ENCODE results near the gene APRT. TPM values are rescaled to one million over a fixed set of nuclear protein-coding genes. Genes with fewer than 3 reads are reported as not detected.

The APRT gene
- total RNA-seq, 1 donor from 2014 or later: 34.2 TPM

DNA sequence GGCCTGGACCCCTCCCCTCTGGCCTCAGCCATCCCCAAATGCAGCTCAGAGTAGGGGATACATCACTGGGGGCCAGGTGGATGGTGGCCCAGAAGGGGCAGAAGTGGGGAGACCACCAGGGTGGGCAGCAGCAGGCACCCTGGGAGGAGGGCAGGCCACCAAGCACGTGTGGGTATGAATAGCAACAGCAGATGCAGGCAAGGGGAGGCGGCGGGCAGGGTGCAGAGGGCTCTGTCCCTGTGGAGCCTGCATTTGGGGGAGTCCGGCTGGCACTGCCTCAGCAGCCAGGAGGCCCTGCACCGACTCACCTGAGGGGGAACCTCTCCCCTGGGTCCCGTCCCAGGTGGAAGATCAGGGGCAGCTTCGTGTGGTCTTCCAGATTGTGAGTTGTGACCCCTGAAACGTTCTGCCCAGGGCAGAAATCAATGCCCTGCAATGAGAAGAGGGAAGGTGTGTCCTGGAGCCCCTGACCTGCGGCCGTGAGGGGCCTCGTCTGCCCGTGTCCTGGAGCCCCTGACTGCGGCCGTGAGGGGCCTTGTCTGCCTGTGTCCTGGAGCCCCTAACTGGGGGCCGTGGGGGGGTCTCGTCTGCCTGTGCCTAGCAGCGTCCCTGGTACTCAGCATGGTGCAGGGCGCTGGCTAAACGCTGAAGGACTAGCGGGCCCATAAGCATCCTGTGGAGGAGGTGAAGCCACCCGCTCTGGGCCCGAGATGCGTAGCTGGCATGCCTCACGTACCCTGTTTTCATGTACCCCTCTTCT, 10.7 kb upstream of the APRT start:
- no peak for DNase-seq (ENCODE audit: low spot score)

DNA sequence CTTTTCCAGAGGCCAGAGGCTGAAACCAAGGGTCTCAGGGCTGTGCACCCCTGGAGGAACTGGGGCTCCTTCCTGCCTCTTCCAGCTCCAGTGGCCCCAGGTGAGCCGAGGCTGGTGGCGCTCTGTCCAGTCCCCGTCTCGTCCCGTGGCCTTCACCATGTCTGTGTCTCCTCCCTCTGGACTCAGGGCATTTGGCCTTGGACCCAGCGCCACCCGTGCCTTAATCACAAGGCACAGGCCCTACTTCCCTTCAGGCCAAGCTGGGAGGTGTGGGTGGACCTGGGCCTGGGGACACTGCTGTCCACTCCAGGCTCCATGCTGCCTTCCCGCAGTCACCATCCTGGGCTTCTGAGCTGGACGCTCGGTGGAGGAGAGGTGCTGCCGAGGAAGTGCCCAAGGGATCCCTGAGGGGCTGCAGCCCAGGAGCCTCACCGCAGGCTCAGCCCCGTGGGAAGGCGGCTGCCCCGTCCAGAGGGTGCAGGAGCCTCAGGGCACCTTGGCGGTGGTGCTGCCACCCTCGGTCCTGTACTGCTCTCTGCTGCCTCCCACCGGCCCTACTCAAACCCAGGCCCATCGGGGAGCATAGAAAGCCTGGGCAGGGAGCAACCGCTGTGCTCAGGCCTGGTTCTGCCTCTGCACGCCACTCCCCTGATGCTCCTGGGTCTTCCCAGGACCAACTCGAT, 9.6 kb upstream of the APRT start:
- DNase-seq (ENCODE audit: low spot score): no peak

DNA sequence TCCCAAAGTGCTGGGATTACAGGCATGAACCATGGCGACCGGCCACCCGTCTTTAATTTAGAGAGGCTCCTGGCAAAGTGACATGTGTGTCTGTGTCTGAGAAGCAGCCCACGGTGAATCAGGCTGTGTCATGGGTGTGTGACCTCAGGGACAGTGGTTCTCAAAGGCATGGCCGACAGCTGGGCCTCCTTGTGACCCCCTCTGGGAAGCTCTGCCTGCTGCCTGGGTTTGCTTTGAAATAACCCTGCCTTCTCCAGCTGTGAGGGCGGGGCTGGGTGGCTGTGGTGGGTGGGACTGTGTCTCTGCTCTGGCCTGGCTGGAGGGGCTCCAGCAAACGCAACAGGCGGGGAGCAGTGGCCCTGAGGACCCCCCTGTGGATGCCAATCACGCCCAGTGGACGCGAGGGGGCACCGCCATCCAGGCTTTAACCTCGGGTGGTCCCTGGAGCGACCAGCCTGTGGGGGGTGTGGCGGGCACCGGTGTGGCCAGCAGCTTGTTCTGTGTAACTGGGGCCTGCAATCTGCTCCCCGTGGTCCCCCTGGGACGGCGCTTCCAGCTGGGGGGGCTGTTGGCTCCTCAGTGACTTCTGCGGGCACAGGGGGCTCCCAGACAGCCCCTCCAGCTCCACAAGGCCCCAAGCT, 8.8 kb upstream of the APRT start:
- no peak for DNase-seq (ENCODE audit: low spot score)

DNA sequence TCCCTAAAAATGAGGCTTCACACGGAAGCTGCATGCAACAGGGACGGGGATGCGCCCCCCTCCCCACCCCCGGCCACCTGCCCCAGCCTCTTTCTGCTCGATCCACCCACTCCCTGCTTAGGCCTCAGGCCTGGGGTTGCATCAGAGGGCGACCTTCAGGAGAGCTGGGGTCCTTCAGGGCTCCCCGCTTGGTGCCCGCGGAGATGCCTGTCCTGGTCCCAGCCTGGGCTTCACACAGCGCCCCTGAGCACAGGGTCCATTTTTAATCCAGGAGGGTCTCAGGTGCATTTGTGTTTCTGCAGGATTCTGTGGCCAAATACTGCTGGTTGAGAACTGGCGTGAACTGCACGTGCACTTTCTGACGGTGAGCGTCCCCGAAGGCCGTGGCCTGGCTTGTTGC, 7.4 kb upstream of the APRT start:
- DNase-seq (ENCODE audit: low spot score): no peak

DNA sequence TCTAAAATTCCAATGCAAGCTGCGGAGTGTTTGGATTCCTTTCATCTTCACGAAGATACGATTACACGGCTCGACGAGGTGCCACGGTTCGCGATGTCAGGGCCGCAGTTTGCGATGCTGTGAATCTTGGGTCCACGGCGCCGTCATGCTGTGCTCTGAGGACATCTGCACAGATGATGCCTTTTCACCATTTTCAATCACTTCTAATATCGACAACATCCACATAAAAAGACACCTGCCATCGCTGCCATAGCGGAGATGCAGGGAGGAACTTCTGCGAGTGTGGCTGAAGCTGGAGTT, 6.8 kb upstream of the APRT start:
- no peak for DNase-seq (ENCODE audit: low spot score)

DNA sequence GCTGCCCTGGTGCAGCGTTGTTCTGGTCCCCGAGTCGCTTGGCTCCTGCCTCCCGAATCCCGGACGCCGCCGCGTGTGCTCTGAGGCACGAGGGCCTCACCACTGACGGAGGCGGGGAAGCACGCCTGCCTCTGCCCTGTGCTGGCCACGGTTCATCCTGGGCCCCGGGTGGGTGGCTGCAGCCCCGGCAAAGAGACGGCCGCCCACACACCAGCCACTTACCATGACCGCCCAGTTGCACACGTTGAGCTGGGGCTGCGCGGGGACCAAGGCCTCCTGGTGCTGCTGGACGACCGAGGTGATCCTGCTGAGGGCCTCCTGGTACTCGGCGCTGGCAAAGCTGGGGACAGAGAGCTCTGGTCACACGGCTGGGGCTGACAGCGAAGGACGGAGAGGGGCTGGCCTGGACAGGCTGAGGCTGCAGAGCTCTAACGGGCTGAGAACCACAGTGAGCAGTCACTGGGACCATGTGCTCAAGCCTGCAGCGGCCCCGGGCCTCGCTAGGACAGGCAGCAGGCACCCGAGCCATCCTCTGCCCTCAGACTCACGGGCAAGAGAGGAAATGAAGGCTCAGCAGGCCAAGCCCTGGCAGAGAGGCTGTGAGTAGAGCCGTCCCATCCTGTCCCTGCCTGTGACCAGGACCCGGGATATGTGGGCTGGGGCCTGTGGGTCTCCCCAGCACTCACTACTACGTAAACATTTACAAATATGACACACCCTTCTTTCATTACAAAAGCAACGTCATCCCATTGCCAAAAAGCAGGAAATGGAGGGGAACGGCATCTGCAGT, 6.3 kb upstream of the APRT start:
- no peak for DNase-seq (ENCODE audit: low spot score)

DNA sequence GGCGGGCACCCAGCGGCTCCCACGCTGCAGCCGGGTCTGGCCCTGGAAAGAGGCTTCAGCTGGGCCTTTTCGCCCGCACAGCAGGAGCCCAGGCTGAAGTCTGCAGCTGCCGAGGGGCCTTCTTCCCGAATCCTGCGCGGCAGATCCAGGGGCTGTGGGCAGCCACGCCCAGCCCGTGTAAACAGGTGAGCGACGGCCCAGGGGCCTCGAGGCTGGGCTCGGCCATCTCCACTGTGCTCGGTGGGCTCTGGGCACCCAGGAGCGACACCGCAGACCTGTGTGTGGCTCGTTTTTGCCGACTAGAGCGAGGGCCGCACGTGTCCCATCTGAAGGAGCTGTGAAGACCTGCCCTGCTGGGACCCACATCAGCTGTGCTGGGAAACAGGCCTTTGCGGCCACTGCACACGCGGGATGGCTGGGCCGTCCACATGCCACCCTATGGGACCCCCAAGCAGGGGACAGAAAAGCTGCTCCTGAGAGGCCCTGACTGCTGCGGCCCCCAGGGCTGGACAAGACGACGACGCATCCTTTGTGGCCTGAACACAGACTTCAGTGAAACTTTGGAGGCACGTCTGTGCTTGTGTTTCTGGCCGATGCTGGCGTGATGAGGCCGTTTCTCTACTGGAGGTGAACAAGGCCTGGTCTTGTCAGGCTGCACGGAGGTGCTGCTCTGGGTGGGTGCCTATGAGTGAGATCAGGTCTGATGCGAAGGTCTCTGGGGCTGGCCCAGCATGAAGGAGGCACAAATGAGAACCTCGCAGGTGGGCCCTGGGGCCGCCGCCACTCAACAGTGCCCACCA, 5.2 kb upstream of the APRT start:
- DNase-seq (ENCODE audit: low spot score): no peak

DNA sequence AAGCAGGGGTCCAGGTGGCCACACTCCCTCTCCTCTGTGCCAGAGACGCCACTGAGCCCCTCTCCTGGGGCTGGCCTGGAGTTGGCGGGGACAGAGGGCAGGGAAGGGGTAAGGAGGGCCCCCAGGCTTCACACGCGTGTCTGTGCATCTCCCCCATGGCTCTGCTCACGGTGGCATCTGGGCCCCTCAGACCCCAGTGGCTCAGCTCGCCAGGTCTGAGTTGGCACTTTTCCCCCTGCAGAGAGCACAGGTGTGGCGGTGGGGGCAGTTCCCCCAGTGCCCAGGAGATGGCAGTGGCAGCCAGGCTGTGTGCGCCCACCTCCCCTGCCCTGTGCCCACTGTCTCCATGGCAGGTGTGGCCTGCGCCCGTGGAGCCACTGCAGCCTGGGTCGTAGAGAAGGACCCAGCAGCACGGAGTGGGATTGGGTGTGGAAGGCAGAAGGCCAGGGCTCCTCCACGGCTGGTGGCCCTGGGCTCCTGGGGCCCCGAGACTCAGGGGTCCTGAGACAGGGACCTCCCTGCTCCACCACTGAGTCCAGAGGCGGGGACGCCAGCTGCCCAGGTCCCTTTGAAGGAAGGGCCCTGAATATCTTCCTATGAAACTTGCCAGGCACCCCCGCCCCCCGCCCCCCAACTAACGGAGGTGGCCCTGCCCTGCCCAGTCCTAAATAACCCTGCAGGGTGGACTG, 4.3 kb upstream of the APRT start:
- DNase-seq (ENCODE audit: low spot score): no peak

DNA sequence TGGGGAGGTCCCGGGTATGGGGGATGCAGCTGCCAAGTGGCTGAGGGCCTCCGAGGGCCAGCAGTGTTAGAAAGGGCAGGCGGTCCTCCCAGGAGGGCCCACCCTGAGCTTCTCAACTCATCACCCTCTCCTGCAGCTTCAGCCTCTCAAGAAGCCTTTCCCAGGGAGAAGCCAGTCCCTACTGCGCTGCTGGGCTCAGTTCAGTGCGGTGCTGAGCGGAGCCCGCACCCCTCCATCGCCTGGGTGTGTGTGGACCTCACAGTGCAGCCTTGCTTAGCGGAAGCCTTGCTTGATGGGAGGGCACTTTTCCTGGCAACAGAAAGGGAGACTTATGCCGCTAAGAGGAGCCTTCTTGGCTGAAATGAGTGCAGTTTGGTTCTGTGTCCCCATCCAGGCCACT, 3.5 kb upstream of the APRT start:
- DNase-seq (ENCODE audit: low spot score): no peak

DNA sequence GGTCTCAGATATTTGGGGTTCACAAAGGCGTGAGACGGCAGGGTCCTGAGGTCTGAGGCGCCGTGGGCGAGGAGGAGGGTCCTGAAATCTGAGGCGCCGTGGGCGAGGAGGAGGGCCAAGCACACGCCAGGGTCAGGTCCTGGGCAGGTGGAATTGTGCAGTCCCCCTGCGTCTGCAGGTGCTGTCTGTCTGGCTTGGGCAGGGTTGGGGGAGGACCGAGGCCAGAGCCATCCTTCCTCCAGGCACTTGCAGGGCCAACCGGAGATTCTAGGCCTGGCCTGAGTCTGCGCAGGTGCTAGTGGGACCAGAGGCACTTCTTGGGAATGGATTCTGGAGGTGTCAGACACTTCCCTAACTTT, 2.4 kb upstream of the APRT start:
- no peak for DNase-seq (ENCODE audit: low spot score)

DNA sequence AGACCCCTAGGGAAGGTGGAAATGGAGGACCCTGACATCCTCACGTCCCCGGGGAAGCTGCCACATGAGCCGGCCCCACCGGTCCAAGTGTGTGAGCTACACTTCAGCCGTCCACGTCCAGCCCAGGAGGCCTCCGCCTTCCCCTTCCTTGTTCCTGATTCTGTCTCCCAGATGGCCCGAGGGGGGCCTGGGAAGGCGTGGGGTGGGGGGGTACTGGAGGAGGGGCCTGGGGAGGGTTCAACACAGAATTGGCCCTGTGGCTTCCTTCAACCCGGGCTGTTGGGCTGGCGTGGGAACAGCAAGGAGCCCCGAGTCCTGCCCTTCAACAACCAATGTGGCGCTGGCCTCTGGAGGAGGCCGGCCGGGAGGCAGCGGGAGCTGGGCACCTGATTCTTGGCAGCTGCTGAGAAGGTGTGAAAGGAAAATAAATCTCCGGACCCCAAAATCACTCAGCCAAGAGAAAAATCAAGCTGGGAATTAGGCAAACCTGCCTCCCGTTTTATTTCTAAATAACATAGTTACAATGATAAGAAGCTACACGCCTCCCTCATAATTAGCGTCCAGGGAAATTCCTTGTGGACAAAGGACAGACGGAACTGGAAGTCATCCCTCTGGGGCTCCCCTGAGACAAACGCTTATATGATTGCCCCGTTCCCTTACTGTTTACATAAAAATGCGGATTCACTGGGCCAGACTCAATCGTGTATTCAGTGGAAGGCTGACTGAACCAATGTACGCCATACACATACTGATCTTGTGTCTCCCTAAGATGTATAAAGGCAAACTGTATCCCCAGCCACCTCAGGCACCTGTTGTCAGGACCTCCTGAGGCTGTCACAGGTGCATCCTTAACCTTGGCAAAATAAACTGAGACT, 1.8 kb upstream of the APRT start:
- DNase-seq (ENCODE audit: low spot score): no peak

DNA sequence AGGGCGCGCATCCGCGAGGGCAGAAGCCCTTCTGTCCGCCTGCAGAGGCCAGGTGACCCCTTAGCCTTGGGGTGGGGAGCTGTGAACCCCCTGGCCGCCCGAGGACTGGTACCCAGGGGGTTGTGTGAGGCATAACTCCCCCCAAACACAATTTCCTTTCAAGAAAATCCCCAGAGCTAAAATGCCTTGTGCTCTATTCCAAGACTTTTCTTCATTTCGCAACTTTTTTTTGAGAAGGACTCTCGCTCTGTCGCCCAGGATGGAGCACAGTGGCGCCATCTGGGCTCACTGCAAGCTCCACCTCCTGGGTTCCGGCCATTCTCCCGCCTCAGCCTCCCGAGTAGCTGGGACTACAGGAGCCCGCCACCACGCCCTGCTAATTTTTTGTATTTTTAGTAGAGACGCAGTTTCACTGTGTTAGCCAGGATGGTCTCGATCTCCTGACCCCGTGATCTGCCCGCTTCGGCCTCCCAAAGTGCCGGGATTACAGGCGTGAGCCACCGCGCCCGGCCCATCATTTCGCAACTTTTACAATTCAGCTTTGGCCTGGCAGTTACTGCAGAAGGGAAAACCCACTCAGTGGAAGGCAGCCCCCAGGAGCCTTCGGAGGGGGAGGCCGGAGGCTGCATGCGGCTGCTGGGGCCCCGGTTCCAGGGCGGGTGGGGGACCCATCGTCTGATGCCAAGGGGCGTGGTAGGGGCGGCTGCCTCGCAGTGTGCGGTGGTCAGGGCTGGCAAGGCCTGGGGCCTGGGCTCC, 963 bp upstream of the APRT start:
- no peak for DNase-seq (ENCODE audit: low spot score)

DNA sequence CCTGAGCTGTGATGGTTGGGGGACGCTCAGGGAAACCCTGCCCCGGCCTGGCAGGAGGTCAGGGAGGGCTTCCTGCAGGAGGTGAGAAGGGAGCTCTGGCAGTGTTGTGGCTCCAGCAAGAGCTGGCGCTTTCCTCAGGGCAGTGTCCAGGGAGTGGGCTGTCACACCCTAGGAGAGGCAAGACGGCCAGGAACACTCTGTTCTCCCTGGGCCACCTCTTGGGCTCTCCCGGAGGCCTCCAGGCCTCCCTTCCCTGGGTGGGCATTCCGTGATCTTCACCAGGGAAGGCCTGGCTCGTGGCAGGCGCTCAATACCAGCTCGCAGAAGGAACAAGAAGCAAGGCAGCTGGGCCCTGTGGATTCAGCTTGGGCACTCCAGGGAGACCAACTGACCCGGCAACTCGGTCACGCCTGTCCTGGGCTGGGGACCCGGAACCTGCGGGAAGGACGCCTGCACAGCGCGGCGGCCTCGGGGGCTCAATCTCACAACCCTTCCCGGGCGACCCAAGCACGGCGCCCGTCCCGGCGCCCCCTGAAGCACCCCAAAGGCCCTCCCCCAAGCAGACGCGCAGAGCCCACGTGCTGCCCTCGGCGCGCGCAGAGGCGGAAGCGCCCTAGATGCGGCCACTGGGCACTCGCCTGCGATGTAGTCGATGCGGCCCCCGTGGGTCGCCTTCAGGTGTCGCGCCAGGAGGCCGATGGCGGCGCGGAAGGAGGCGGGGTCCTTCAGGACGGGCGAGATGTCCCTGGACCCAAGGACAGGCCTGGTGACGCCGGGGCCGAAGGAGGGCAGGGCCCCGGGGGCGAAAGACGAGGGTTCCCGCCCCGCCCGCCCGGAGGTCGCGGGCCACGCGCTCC, 588 bp downstream of the APRT start:
- peak; percentile 94 for DNase-seq (ENCODE audit: low spot score)

DNA sequence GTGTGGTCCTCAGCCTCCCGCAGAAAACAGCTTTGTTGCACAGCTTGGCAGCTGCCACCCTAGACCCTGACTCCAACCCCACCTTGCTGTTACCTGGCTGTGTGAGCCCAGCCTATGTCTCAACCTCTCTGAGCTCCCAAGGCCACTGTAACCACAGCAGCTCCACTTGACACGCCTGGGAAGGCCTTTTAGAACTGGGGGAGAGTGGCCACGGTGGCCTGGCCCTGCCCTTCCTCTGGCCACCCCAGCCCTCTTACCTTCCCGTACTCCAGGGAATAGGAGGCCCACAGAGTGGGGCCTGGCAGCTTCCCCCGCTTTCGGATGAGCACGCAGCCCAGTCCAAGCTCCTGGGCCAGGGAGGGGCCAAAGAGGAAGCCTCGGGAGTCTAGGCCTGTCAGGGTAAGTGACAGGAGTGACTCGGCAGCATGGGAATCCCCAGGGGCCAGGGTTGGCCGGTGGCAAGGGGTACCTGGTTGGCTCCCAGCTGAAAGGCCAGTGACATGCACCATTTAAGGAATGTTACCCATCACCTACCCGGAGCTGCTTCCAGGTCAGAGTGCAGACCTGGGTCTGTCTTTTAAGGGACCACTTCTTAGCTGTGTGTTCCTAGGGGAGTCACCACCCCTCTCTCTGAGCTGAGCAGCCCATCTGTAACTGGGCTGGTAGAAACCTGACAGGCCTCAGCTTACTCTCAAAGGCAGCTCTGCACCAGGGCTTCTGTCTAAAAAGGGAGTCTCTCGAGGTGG, 1.4 kb downstream of the APRT start:
- no peak for DNase-seq (ENCODE audit: low spot score)

DNA sequence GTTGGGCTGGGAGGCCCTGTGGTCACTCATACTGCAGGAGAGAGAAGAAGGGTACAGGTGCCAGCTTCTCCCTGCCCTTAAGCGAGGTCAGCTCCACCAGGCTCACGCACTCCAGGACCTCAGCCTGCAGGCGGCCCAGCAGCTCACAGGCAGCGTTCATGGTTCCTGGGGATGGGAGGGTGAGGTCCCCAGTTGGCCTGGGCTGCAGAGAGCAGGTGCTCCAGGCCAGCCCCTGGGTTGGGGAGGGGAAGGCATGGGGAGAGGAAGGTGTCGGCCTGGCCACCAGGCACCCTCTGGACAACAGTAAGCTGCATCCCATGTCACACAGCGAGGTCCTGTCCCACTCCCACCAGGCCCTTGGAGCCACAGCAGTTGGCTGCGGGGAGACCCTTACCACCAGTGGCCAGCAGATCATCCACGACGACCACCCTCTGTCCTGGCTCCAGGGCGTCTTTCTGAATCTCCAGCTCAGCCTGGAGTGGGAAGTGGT, 2.0 kb downstream of the APRT start:
- no peak for DNase-seq (ENCODE audit: low spot score)

DNA sequence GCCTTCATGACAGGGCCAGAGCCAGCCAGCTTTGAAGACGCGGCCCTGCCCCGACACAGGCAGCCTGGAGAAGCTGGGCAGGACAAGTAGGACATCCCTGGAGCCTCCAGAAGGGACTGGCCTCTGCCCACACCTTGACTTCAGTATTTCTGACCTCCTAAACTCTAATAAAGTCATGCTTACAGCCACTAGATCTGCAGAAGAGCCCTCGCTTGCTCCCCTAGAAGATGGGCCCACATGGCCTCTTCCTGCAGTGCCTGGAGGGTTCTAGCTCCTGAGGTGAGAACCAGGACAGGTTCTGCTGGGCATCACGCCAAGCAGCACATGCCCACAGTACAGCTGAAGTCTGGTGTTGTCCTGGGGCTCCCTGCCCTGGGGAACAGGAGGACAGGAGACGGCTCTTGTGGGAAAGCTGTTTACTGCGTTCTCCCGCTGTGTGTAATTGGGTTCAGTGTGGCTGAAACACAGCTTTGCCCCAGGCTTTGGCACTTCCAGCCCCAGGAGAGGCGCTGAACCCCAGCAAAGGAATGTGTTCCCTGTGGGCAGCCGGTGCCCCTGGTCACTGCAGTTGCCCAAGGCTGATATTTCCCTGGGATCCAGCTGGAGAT, 2.6 kb downstream of the APRT start:
- DNase-seq (ENCODE audit: low spot score): no peak

All from umbilical cord (tissue), 2 donors.